Osteoblast (primary cell): ENCODE measurements around the gene COA8. TPM values are rescaled to one million over a fixed set of nuclear protein-coding genes. Genes with fewer than 3 reads are reported as not detected.

ENCODE experiments used
- DNase-seq: peaks from one replicate; pipeline ENCODE4 v3.0.0; 2011; ENCODE audit warnings: low spot score, mixed read lengths; ENCODE audit not compliant: insufficient read length; ENCODE audit errors: missing footprints
- H2AFZ ChIP-seq: 2 replicates; pipeline ENCODE4 v1.6.0; 2011; ENCODE audit warnings: mild to moderate bottlenecking, low read length
- H3K27ac ChIP-seq: 2 replicates; pipeline ENCODE4 v1.5.1; 2011; ENCODE audit warnings: mild to moderate bottlenecking, low read depth, low read length, moderate library complexity
- H3K27me3 ChIP-seq: 2 replicates; pipeline ENCODE4 v1.6.0; 2012; ENCODE audit warnings: mild to moderate bottlenecking, control low read depth, inconsistent platforms, low read length, moderate library complexity; ENCODE audit not compliant: insufficient read depth
- H3K36me3 ChIP-seq: 2 replicates; pipeline ENCODE4 v1.5.1; 2011; ENCODE audit warnings: mild to moderate bottlenecking, low read length, control low read depth, moderate library complexity; ENCODE audit not compliant: insufficient read depth
- H3K4me1 ChIP-seq: 2 replicates; pipeline ENCODE4 v1.5.1; 2011; ENCODE audit warnings: mild to moderate bottlenecking, low read length, control low read depth, moderate library complexity; ENCODE audit not compliant: insufficient read depth
- H3K4me2 ChIP-seq: 2 replicates; pipeline ENCODE4 v1.6.0; 2011; ENCODE audit warnings: mild to moderate bottlenecking, low read length; ENCODE audit not compliant: insufficient read depth
- H3K4me3 ChIP-seq: fragments of 200-600 bp; sonication (generic); 3 replicates; pipeline ENCODE4 v1.5.1; 2012; ENCODE audit warnings: mild to moderate bottlenecking, low read length, inconsistent platforms; ENCODE audit not compliant: insufficient read depth
- H3K79me2 ChIP-seq: 2 replicates; pipeline ENCODE4 v1.6.0; 2012; ENCODE audit warnings: mild to moderate bottlenecking, low read length, control low read depth, inconsistent platforms; ENCODE audit not compliant: insufficient read depth
- H3K9me3 ChIP-seq: 2 replicates; pipeline ENCODE4 v1.5.1; 2011; ENCODE audit warnings: low read depth, low read length, control low read depth
- H4K20me1 ChIP-seq: 2 replicates; pipeline ENCODE4 v1.6.0; 2012; ENCODE audit warnings: mild to moderate bottlenecking, low read length, control low read depth; ENCODE audit not compliant: insufficient read depth
- CTCF ChIP-seq: IDR thresholded peaks from 2 replicates; pipeline ENCODE4 v1.5.1; 2011; ENCODE audit warnings: mild to moderate bottlenecking, low read depth, low read length, moderate library complexity; ENCODE audit errors: extremely low read depth
- total RNA-seq: library from RNA; depleted of rRNA; stranded (reverse); fragments of >200 nt; gene quantifications from 2 replicates; pipeline ENCODE4 v1.2.3, GENCODE V29; 2012

COA8 gene
- total RNA-seq, 1 donor, result 24.6 TPM

- peak; percentile 81 for DNase-seq
- no peak for TF ChIP-seq CTCF
These were observed 14.1 kb upstream of the COA8 start for GRCh38 chr14:103548463-103549351.

GRCh38 chr14:103549361-103550311 is 13.1 kb upstream of the COA8 start:
- Histone ChIP-seq H3K36me3 (no peaks in the 10 kb centered on the region), H2AFZ (no peak overlapping the region), H3K4me2 (no peak overlapping the region), H3K4me3 (no peak overlapping the region), H3K9me3 (no peaks in the 10 kb centered on the region), H3K27me3 (no peaks in the 10 kb centered on the region), H4K20me1 (peaks cover 28% of the 10 kb centered on the region), H3K4me1 (peaks cover 16% of the 10 kb centered on the region), H3K79me2 (peaks cover 9% of the 10 kb centered on the region), H3K27ac (no peak overlapping the region)
- DNase-seq, result peak; percentile 82
- no peak for TF ChIP-seq CTCF

More at GRCh38 chr14:103548463-103549351, 14.1 kb upstream of the COA8 start:
- no peak overlapping the region for H3K4me3 ChIP-seq
- no peak overlapping the region for H3K4me2 ChIP-seq
- H3K27ac ChIP-seq, result no peak overlapping the region
- H3K4me1 ChIP-seq, result peaks cover 16% of the 10 kb centered on the region
- peaks cover 8% of the 10 kb centered on the region for H3K79me2 ChIP-seq
- H3K36me3 ChIP-seq, result no peaks in the 10 kb centered on the region
- peaks cover 28% of the 10 kb centered on the region for H4K20me1 ChIP-seq
- H3K9me3 ChIP-seq, result no peaks in the 10 kb centered on the region
- H3K27me3 ChIP-seq, result no peaks in the 10 kb centered on the region
- H2AFZ ChIP-seq, result no peak overlapping the region

GRCh38 chr14:103550451-103551337 is 12.1 kb upstream of the COA8 start:
- TF ChIP-seq CTCF, result no peak
- Histone ChIP-seq H3K4me1 (peaks cover 16% of the 10 kb centered on the region), H4K20me1 (peaks cover 34% of the 10 kb centered on the region), H3K4me3 (no peak overlapping the region), H3K9me3 (no peaks in the 10 kb centered on the region), H3K27me3 (no peaks in the 10 kb centered on the region), H3K27ac (no peak overlapping the region), H3K79me2 (peaks cover 16% of the 10 kb centered on the region), H3K36me3 (no peaks in the 10 kb centered on the region), H2AFZ (no peak overlapping the region), H3K4me2 (no peak overlapping the region)
- peak; percentile 84 for DNase-seq
